Peyer's patch (tissue), 4 donors: Measurements from ENCODE around the gene APOL4.
"Not testable (repeated sequence)": the region's sequence is repeated elsewhere in the genome, so short reads cannot be mapped to it uniquely, and the experiment has no call there.

ENCODE experiments used
- POLR2A ChIP-seq, 2 donors: fragments of 450-650 bp; IDR thresholded peaks; one replicate each; pipeline ENCODE4 v1.5.1; 2017; ENCODE audit warnings: antibody characterized with exemption in 2 of 2, mild to moderate bottlenecking in 2 of 2, moderate library complexity in 2 of 2
- TF ChIP-seq, protein P1 (sequence below), 6 experiments: fragments of 450-650 bp in 4 of 6; fragments of 200-600 bp in 2 of 6; sonication (generic) in 1 of 6; IDR thresholded peaks; one replicate each; pipeline ENCODE4 v1.5.1; 2017 to 2019; ENCODE audit warnings: antibody characterized with exemption in 6 of 6, mild to moderate bottlenecking in 3 of 6, moderate library complexity in 1 of 6

DNA sequence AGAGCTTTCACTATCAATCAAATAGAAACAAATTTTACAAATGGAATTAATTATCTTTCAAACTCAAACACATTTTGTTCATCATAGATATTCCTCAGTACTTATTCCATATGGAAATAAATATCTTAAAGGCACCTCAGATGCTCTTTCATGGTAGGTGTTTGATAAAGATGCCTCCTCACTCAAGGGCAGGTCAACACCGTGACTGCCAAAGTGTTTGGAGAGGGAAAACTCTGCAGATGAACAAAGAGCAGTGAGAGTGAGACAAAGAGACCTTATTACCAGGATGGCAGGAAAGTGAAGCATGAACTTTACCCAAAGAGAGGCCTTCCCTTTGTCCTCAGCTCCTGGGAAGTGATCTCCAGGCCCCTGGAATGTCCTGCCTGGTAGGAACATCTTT lies 26.8 kb upstream of the APOL4 start:
- TF ChIP-seq, protein P1, sequence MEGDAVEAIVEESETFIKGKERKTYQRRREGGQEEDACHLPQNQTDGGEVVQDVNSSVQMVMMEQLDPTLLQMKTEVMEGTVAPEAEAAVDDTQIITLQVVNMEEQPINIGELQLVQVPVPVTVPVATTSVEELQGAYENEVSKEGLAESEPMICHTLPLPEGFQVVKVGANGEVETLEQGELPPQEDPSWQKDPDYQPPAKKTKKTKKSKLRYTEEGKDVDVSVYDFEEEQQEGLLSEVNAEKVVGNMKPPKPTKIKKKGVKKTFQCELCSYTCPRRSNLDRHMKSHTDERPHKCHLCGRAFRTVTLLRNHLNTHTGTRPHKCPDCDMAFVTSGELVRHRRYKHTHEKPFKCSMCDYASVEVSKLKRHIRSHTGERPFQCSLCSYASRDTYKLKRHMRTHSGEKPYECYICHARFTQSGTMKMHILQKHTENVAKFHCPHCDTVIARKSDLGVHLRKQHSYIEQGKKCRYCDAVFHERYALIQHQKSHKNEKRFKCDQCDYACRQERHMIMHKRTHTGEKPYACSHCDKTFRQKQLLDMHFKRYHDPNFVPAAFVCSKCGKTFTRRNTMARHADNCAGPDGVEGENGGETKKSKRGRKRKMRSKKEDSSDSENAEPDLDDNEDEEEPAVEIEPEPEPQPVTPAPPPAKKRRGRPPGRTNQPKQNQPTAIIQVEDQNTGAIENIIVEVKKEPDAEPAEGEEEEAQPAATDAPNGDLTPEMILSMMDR (IDR thresholded peaks at IDR 0.05): not testable (repeated sequence)
- not testable (repeated sequence) for TF ChIP-seq POLR2A (IDR thresholded peaks at IDR 0.05)
